Measurements from ENCODE around the gene ADSS2. TPM values are rescaled to one million over a fixed set of nuclear protein-coding genes. Genes with fewer than 3 reads are reported as not detected.
"Not testable (repeated sequence)": the region's sequence is repeated elsewhere in the genome, so short reads cannot be mapped to it uniquely, and the experiment has no call there.

The ADSS2 gene
- polyA plus RNA-seq, 3 donors: 12.8 to 21.4 (median 17.8) TPM

GRCh38 chr1:244375051-244375450, 76.7 kb downstream of the ADSS2 start:
- no peak overlapping the region for H3K27ac ChIP-seq (ENCODE audit: low read depth, low read length)
- WGBS, 3 donors: 69 to 87% (median 84%) methylated on average over 7 of the region's 7 CpGs

- H3K27ac ChIP-seq (ENCODE audit: low read depth, low read length): not testable (repeated sequence)
- WGBS, 3 donors: 93 to 96% (median 93%) methylated on average over 6 of the region's 6 CpGs
These were observed 77.2 kb downstream of the ADSS2 start for GRCh38 chr1:244374484-244374883.

GRCh38 chr1:244371242-244372141, 80.2 kb downstream of the ADSS2 start:
- no peak overlapping the region for H3K27ac ChIP-seq (ENCODE audit: low read depth, low read length)
- WGBS, 3 donors: 81 to 83% (median 82%) methylated on average over 11 of the region's 11 CpGs

- no peak overlapping the region for H3K27ac ChIP-seq (ENCODE audit: low read depth, low read length)
- WGBS, 3 donors: 63 to 73% (median 65%) methylated on average over 8 of the region's 8 CpGs
These were observed 81.6 kb downstream of the ADSS2 start for GRCh38 chr1:244370060-244370637.

- no peak overlapping the region for H3K27ac ChIP-seq (ENCODE audit: low read depth, low read length)
- WGBS, 3 donors: 69 to 83% (median 79%) methylated on average over 18 of the region's 18 CpGs
These were observed 82.3 kb downstream of the ADSS2 start for GRCh38 chr1:244369256-244370057.

GRCh38 chr1:244368279-244368678, 83.4 kb downstream of the ADSS2 start:
- no peak overlapping the region for H3K27ac ChIP-seq (ENCODE audit: low read depth, low read length)

GRCh38 chr1:244367399-244368114, 84.2 kb downstream of the ADSS2 start:
- no peak overlapping the region for H3K27ac ChIP-seq (ENCODE audit: low read depth, low read length)
- WGBS, 3 donors: 87 to 90% (median 87%) methylated on average over 18 of the region's 18 CpGs

More at GRCh38 chr1:244368279-244368678, 83.4 kb downstream of the ADSS2 start:
- 65 to 89% (median 71%) methylated on average over 5 of the region's 5 CpGs for whole genome bisulfite sequencing, 3 donors

GRCh38 chr1:244365809-244366208, 85.9 kb downstream of the ADSS2 start:
- 62 to 80% (median 72%) methylated on average over 7 of the region's 7 CpGs for WGBS, 3 donors
- H3K27ac ChIP-seq (ENCODE audit: low read depth, low read length): no peak overlapping the region

GRCh38 chr1:244365262-244365661, 86.4 kb downstream of the ADSS2 start:
- H3K27ac ChIP-seq (ENCODE audit: low read depth, low read length): not testable (repeated sequence)
- WGBS, 3 donors: 87 to 92% (median 91%) methylated on average over 6 of the region's 6 CpGs

GRCh38 chr1:244362476-244362875, 89.2 kb downstream of the ADSS2 start:
- WGBS, 3 donors: 69 to 75% (median 72%) methylated on average over 3 of the region's 3 CpGs
- no peak overlapping the region for H3K27ac ChIP-seq (ENCODE audit: low read depth, low read length)

- 19 to 49% (median 47%) methylated on average over 5 of the region's 5 CpGs for WGBS, 3 donors
- no peak overlapping the region for H3K27ac ChIP-seq (ENCODE audit: low read depth, low read length)
These were observed 89.8 kb downstream of the ADSS2 start for GRCh38 chr1:244361764-244362473.

Other genes with a start within 250 kb of the ADSS2 start
- gene CATSPERE, start 9.4 kb upstream of the ADSS2 start, polyA plus RNA-seq: 1 to 10 TPM in 1 of 3 donors, under 1 TPM in 2; 0.22 to 1.3 (median 0.35) TPM
- 10 to 100 TPM in 2 of 3 donors, 1 to 10 TPM in 1; 5.3 to 17.5 (median 10.6) TPM for gene DESI2, start 201.2 kb upstream of the ADSS2 start, polyA plus RNA-seq

Data from adipose tissue (tissue), 3 donors.